22Rv1 (cell line): ENCODE data around the gene TMEM63C.

ENCODE experiments used
- ZFX ChIP-seq: fragments of 450-650 bp; IDR thresholded peaks from 2 replicates; pipeline ENCODE4 v1.6.1; 2017; ENCODE audit warnings: antibody characterized with exemption, borderline replicate concordance
- TF ChIP-seq, protein P1 (sequence below): fragments of 450-650 bp; IDR thresholded peaks from 2 replicates; pipeline ENCODE4 v1.5.1; 2017; ENCODE audit warnings: mild to moderate bottlenecking

GRCh38 chr14:77213679-77214016 is 32.0 kb downstream of the TMEM63C start:
- TF ChIP-seq, protein P1, sequence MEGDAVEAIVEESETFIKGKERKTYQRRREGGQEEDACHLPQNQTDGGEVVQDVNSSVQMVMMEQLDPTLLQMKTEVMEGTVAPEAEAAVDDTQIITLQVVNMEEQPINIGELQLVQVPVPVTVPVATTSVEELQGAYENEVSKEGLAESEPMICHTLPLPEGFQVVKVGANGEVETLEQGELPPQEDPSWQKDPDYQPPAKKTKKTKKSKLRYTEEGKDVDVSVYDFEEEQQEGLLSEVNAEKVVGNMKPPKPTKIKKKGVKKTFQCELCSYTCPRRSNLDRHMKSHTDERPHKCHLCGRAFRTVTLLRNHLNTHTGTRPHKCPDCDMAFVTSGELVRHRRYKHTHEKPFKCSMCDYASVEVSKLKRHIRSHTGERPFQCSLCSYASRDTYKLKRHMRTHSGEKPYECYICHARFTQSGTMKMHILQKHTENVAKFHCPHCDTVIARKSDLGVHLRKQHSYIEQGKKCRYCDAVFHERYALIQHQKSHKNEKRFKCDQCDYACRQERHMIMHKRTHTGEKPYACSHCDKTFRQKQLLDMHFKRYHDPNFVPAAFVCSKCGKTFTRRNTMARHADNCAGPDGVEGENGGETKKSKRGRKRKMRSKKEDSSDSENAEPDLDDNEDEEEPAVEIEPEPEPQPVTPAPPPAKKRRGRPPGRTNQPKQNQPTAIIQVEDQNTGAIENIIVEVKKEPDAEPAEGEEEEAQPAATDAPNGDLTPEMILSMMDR: peak; percentile 58
- TF ChIP-seq ZFX: no peak
